Endothelial cell of umbilical vein (primary cell): ENCODE results near the gene TSPY8.
"Not testable (repeated sequence)": the region's sequence is repeated elsewhere in the genome, so short reads cannot be mapped to it uniquely, and the experiment has no call there.

Experiments used
- EZH2 ChIP-seq: IDR thresholded peaks from 2 replicates; pipeline ENCODE4 v1.6.1; 2012; ENCODE audit warnings: borderline replicate concordance, low read depth, mild to moderate bottlenecking, moderate library complexity, low read length, inconsistent platforms; ENCODE audit not compliant: severe bottlenecking
- FOS ChIP-seq: IDR thresholded peaks from 2 replicates; pipeline ENCODE4 v1.6.1; 2011; ENCODE audit warnings: mild to moderate bottlenecking, low read length, moderate library complexity, borderline replicate concordance; ENCODE audit not compliant: insufficient read depth
- GATA2 ChIP-seq: IDR thresholded peaks from 2 replicates; pipeline ENCODE4 v1.7.0; 2011; ENCODE audit warnings: low read depth, mild to moderate bottlenecking, moderate library complexity, mixed read lengths, low read length; ENCODE audit not compliant: insufficient read length, insufficient read depth
- JUN ChIP-seq: IDR thresholded peaks from 2 replicates; pipeline ENCODE4 v1.6.1; 2011; ENCODE audit warnings: borderline replicate concordance, low read depth; ENCODE audit not compliant: insufficient read length, insufficient read depth
- POLR2A ChIP-seq: IDR thresholded peaks from 2 replicates; pipeline ENCODE4 v1.6.1; 2012; ENCODE audit warnings: low read depth, mild to moderate bottlenecking, control low read depth, low read length
- POLR2AphosphoS5 ChIP-seq: IDR thresholded peaks from 2 replicates; pipeline ENCODE4 v1.6.1; 2012; ENCODE audit warnings: low read depth, mild to moderate bottlenecking, control low read depth, low read length, moderate library complexity; ENCODE audit not compliant: insufficient read depth
- TF ChIP-seq, protein P1 (sequence below), 2 donors: IDR thresholded peaks; 1 replicate in 1 of 2; 2 replicates in 1 of 2; pipeline ENCODE4 v1.5.1; 2011; ENCODE audit warnings: low read length in 2 of 2, mild to moderate bottlenecking in 2 of 2, moderate library complexity in 2 of 2, control low read depth in 1 of 2, inconsistent platforms in 1 of 2, low read depth in 1 of 2; ENCODE audit not compliant: insufficient read depth in 1 of 2; ENCODE audit errors: extremely low read depth in 1 of 2
- TF ChIP-seq, protein P2 (sequence below): IDR thresholded peaks from 2 replicates; pipeline ENCODE4 v1.6.1; 2011; ENCODE audit not compliant: insufficient read depth, insufficient read length

DNA sequence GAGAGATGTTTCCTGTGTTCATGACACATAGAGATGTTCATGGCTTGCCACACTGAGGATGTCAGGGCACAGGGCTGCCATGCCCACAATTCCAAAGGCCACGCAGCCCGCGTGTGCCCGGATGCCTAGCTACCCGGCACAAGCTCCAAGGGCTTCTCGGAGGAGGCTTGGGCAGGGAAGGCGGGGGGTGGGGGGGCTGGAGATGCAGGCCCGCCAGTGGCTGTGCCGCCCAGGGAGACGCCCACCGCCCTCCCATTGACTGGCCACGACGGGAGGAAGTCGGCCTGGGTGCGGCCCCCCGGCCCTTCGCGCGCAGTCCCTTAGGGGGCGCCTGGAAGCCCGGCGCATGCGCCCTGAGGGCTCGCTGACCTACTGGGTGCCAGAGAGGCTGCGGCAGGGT, at the start of gene TSPY8:
- TF ChIP-seq, protein P1, sequence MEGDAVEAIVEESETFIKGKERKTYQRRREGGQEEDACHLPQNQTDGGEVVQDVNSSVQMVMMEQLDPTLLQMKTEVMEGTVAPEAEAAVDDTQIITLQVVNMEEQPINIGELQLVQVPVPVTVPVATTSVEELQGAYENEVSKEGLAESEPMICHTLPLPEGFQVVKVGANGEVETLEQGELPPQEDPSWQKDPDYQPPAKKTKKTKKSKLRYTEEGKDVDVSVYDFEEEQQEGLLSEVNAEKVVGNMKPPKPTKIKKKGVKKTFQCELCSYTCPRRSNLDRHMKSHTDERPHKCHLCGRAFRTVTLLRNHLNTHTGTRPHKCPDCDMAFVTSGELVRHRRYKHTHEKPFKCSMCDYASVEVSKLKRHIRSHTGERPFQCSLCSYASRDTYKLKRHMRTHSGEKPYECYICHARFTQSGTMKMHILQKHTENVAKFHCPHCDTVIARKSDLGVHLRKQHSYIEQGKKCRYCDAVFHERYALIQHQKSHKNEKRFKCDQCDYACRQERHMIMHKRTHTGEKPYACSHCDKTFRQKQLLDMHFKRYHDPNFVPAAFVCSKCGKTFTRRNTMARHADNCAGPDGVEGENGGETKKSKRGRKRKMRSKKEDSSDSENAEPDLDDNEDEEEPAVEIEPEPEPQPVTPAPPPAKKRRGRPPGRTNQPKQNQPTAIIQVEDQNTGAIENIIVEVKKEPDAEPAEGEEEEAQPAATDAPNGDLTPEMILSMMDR (IDR thresholded peaks at IDR 0.05; ENCODE audit: extremely low read depth in 1 of 2, insufficient read depth in 1 of 2, low read depth in 1 of 2, low read length in 2 of 2): not testable (repeated sequence)
- not testable (repeated sequence) for TF ChIP-seq POLR2A, EZH2, FOS, JUN, POLR2AphosphoS5, GATA2
- TF ChIP-seq, protein P2, sequence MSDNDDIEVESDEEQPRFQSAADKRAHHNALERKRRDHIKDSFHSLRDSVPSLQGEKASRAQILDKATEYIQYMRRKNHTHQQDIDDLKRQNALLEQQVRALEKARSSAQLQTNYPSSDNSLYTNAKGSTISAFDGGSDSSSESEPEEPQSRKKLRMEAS: not testable (repeated sequence)
